Measurements from ENCODE around the gene CRYL1.

- no peak for TF ChIP-seq POLR2A (IDR thresholded peaks at IDR 0.05)
- no peak for TF ChIP-seq CTCF (IDR thresholded peaks at IDR 0.05)
These were observed 110.4 kb downstream of the CRYL1 start for GRCh38 chr13:20415306-20415679.
